GM19351 (cell line): ENCODE data around the gene PCDHGA3.
"Not testable (repeated sequence)": the region's sequence is repeated elsewhere in the genome, so short reads cannot be mapped to it uniquely, and the experiment has no call there.

ENCODE experiments used
- ATAC-seq: cut with Tn5 transposase; IDR thresholded peaks from one replicate; pipeline ENCODE4 v1.9.1; 2021; ENCODE audit warnings: mild to moderate bottlenecking, moderate library complexity; ENCODE audit not compliant: unreplicated experiment

The PCDHGA3 gene

DNA sequence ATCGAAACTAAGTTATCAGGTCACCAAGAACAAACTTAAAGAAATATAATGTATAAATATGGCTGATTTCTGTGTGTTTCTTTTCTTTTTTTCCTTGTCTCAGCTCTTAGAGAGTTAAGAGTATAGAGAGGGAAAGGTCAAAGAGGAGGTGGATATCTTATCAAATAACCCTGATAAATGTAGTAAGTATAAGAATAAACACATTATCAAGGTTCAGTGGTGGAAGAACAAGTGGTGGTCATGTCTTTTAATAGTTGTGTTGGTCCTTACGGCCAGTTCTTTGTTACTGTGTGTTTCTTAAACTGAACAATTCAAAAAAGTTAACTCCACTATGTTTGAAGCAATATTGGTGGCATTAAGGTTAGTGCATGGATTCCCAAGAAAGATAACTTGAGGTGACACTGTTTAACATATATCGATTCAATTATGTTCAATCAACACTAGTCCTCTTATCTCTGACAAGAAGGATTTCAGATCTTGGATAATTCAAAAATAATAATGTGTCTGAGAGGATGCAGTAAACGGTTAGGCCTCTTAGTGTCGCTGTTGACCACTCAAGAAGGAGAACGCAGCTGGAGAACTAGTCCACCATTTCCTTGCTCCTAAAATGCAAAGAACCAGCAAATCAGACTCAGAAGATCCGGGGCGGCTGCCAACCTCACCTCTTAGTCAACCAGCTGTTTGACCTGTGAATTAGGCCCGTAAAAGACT, at the start of gene PCDHGA3:
TSS of gene PCDHGA3 (plus strand) at position 588 of the 711 bp plus-strand sequence. CDS start 205 bp downstream, outside the sequence.
- no peak for ATAC-seq

DNA sequence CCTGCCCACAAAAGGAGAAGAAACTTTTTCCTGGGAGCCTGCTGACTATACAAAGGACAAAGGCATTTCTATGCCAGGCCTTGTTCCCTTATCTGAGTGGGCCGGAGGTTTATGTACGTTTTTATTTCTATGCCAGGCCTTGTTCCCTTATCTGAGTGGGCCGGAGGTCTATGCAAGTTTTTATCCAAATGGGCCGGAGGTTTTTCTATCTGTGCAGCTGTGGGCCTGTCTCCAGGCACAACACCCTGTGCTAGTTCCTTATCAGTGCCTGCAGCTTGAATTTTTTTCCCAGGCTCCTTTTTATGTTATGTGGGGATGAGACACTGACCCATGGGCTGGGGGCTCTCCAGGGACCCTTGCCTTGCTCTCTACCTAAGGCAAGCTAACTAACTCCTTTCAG, 45.3 kb upstream of the PCDHGA3 start:
- ATAC-seq = no peak

DNA sequence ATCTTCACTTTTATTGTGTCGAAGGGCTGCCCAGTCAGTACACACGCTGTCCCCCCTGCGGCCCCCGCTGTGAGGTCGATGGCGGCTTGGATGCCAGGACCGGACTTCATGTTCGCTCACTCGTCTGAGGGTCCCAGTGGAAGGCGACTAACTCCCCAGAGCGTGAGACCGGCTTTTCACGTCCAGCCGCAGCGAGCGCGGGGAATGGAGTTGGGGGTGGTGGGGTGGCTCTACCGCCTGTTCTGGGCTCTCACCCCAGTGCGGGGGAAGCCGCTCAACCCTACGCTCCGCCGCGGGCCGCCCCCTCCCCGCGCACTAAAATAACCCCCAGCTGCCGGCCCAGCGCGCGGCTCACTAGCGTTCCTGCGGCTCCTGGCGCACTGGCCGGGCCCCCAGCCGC, 39.9 kb upstream of the PCDHGA3 start, which contains the start of gene SLC25A2:
TSS of gene SLC25A2 (minus strand) at position 294 of the 400 bp plus-strand sequence. CDS start at position 110, 184 bp downstream.
- ATAC-seq = no peak

DNA sequence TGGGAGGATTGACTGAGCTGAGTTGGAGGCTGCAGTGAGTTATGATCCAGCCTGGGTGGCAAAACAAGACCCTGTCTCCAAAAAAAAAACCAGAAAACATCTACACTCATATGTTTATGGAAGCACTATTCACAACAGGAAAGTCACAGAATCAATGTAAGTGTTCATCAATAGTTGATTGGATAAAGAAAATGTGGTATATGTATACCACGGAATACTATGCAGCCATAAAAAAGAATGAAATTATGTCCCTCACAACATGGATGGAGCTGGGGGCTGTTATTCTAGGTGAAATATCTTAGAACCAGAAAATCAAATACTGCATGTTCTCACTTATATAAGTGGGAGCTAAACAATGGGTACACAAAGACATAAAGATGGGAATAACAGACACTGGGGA, 37.0 kb upstream of the PCDHGA3 start:
- no peak for ATAC-seq

DNA sequence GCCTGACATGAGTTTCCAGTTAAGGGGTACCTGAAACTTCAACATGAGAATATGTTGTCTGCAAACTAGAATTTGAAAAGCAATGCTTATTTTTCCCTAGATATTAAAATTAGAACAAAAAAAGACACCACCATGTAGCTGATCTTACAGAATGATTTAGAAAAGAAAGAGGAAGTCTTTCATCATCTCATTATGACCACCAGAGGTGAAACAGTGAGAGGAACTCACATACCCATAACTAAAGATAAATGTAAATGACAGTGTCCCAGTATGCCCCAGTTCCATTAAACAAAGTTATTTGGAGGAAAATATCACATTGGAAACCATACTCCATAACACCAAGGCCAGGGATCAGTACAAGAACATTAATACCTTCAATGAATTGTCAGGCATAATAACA, 29.9 kb upstream of the PCDHGA3 start:
- ATAC-seq = no peak

DNA sequence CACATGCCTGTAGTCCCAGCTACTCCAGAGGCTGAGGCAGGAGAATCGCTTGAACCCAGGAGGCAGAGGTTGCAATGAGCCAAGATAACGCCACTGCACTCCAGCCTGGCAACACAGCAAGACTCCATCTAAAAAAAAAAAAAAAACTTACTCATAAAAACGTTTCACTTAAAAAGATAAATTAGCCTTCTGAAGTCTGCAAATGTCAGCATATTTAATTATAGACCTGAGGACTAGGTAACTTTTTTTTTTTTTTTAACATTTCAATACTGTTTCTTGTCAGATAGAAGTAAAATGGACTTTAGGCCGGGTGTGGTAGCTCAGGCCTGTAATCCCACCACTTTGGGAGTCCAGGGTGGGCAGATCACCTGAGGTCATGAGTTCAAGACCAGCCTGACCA, 26.7 kb upstream of the PCDHGA3 start:
- not testable (repeated sequence) for ATAC-seq

DNA sequence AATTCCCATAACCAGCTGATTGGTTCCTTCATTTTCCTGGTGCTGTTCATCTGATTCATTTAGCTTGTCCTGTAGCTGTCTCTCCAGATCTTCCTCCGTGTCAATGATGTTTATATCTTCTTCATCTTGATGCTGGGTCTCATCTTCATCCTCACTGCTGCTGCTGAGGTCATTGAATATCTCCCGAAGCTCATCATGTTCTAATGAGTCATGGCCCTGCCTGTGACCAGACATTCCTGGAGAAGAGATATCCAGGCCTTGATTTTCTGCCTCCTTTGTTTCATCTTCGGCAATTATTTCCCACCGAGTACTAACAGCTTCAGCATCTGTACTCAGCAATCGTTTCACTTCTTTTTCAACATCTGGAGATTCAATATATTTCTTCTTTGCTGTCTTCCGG, 24.4 kb upstream of the PCDHGA3 start:
- ATAC-seq = no peak

DNA sequence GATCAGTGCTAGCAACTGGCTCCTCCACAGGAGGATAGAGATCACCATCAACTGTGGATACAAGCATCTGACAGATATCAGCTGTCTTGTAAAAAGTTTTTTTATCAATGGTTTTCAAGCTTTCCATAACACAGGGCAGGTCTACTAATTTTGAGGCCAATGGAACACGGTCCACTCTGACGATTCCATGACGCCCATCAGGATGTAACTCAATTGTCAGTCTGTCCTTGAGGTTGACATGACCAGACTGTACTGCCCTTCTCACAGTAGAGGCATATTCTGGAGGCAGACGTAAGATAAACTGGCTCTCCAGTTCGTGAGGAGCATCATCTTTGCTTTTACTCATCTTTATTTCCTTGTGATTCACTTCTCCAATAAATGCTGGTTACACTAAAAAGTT, 23.9 kb upstream of the PCDHGA3 start:
- ATAC-seq = no peak

DNA sequence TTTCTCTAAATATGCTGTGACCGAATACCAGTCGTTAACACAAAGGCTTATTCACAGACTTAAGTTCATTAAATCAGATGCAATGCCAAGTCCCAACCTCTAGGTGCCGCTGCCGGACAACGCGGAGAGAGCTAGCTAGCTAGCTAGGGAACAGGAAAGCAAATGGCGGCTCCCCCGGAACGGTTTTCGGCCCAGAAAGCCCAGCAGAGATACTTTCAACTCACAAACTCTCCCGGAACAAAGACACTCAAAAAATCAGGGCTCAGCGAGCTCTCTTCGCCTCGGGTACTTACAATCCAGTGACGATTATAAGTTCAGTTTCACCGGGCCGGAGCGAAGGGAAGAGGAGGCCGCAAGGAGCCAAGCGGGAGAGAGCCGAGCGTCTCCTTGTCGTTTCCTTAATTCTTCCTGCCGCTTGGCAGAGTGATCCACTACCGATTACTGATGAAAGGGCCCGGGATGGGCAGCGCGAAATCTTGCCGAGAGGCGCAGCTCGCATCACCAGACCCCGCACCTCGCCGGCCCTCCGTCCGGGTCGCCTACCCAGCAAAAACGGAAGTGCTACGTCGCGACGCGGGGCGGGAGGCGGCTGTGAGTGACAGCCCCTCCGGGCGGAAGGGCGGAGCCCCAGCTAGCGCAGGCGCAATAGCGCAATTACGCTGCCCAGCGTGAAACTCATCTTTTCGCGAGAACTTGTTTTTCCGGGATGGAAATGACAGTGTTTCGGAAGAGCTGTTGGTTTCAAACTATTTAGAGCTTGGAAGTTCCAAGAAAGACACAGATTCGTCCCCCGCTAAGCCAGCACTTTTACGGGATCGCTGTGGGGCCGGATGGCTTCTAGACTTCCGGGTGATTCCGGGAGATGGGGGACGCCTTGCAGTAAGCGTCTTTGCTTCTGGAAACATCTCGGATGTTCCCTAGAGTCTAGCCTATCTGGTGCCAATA, 23.1 kb upstream of the PCDHGA3 start, which contains the start of gene TAF7:
TSS of gene TAF7 (minus strand) at position 560 of the 945 bp plus-strand sequence. CDS start 740 bp downstream, outside the sequence.
- peak; percentile 89 for ATAC-seq

DNA sequence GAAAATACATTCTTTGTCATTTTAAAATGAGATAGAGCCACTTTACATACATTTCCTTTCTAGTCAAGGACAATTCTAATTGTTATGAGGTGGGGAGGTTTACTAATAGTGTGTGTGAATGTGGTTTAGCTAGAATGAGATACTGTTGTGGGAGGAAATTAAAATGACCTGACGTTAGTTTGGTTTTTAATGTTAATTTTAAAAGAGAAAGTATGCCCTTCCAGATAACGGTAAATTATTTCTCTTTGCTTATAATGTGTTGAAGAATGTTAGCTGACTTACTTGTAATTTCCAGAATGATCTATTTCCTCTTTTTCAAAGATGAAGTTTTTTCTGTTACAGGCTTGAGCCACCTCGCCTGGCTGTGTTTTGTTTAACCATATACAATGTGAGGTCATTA, 21.4 kb upstream of the PCDHGA3 start:
- no peak for ATAC-seq

DNA sequence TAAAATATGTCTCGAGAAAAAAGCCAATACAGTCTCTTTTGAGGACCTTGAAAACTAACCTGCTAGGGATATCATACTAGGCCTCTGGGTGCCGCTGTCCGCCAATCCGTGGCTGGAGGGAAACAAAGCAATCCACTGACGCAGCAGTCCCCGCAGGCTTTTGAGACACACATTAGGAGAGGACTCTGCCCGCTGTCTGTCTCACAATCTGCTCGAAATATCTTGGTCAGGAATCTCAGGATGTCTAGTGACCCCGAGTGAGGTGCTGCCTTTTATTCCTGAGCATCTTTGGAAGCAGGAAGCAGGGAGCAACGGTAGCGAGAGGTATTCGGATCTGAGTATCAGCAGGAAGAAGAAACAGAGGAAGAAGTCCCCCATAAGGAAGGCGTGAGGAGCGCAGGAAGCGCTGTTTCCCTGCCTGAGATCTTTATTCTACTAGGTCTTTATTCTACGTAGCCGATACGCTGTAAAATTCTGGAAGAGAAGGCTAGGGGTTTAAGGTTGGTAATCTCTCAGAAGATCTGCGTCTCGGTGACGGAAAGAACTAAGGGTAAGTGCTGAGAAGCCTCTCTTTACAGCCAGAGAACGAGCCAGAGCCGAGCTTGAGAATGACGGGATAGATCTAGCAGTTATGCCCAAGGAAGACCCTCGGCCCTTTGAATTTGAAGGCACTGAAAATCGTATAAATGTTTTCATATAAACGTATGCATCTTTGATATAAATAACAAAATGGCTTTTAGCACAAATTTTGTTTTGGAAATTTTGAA, 17.4 kb upstream of the PCDHGA3 start:
- ATAC-seq = peak; percentile 73

DNA sequence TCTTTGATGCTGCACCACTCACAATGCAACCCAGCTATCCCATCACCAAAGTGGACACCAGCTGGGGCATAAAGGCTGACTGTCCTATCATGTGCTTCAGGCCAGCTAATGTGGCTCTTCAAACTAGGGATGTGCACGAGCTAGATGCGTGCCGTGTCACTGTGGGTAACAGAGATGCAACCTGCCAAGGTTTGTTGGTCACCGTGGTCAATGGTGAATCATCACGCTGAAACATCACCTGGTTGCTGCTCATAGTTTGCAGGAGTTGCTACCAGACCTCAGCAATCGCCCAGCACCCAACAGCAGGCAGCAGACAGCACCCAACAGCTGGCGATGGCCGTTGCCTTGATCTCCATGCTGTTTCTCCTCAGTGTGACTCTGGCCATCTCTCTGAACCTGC, 15.4 kb upstream of the PCDHGA3 start:
- ATAC-seq = no peak

DNA sequence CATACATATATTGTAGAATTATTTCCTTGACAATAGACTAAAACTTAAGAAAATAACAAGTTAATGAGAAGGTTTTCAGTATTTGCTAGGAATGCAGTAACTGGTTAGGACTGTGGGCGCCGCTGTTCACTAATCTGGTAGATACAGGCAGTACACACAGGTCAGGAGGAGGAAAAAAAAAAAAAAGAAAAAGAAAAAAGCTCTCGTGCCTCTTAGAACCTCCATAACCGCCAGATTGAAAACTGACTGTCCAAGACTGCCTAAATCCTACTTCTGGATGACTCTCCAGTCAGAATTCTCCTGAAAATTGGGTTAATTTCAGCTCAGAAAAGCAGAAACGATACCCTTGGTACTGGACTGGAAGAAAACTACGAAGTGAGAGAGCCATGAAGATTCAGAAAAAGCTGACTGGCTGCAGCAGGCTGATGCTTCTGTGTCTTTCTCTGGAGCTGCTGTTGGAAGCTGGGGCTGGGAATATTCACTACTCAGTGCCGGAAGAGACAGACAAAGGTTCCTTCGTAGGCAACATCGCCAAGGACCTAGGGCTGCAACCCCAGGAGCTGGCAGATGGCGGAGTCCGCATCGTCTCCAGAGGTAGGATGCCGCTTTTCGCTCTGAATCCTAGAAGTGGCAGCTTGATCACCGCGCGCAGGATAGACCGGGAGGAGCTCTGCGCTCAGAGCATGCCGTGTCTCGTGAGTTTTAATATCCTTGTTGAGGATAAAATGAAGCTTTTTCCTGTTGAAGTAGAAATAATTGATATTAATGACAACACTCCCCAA, 13.1 kb upstream of the PCDHGA3 start, which contains the start of gene PCDHGA1:
TSS of gene PCDHGA1 (plus strand) at position 216 of the 782 bp plus-strand sequence.
- ATAC-seq = peak; percentile 68

DNA sequence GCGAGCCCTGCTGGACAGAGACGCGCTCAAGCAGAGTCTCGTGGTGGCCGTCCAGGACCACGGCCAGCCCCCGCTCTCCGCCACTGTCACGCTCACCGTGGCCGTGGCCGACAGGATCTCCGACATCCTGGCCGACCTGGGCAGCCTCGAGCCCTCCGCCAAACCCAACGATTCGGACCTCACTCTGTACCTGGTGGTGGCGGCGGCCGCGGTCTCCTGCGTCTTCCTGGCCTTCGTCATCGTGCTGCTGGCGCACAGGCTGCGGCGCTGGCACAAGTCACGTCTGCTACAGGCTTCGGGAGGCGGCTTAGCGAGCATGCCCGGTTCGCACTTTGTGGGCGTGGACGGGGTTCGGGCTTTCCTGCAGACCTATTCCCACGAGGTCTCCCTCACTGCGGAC, 11.1 kb upstream of the PCDHGA3 start:
- not testable (repeated sequence) for ATAC-seq

DNA sequence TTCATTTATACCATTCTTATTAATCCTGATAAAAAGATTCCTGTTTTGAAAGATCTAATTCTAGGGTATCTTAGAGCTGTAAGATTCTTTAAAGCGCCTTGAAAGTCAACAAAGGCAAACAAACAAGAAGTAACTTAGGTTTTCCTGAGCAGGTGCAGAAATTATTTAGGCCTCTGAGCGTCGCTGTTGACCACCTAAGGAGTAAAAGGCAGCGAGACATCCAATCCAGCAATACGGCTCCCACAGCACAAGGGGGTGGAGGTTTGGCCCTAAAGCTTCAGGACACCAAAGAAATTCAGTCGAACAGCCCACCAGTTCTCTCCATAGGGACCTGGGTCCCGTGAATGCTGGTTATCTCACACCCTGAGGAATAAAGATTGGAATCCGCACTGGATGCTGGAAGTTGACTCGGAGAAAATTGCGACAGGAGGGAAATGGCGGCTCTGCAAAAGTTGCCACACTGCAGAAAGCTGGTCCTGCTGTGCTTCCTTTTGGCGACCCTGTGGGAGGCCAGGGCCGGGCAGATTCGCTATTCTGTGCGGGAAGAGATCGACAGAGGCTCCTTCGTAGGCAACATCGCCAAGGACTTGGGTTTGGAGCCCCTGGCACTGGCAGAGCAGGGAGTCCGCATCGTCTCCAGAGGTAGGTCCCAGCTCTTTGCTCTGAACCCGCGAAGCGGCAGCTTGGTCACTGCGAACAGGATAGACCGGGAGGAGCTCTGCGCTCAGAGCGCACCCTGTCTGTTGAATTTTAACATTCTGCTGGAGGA, 4.9 kb upstream of the PCDHGA3 start, which contains the start of gene PCDHGA2:
TSS of gene PCDHGA2 (plus strand) at position 223 of the 769 bp plus-strand sequence.
- no peak for ATAC-seq

DNA sequence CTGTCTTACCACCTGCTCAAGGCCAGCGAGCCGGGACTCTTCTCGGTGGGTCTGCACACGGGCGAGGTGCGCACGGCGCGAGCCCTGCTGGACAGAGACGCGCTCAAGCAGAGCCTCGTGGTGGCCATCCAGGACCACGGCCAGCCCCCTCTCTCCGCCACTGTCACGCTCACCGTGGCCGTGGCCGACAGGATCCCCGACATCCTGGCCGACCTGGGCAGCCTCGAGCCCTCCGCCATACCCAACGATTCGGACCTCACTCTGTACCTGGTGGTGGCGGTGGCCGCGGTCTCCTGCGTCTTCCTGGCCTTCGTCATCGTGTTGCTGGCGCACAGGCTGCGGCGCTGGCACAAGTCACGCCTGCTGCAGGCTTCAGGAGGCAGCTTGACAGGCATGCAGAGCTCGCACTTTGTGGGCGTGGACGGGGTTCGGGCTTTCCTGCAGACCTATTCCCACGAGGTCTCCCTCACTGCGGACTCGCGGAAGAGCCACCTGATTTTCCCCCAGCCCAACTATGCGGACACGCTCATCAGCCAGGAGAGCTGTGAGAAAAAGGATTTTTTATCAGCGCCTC, 2.8 kb upstream of the PCDHGA3 start:
- ATAC-seq = not testable (repeated sequence)

DNA sequence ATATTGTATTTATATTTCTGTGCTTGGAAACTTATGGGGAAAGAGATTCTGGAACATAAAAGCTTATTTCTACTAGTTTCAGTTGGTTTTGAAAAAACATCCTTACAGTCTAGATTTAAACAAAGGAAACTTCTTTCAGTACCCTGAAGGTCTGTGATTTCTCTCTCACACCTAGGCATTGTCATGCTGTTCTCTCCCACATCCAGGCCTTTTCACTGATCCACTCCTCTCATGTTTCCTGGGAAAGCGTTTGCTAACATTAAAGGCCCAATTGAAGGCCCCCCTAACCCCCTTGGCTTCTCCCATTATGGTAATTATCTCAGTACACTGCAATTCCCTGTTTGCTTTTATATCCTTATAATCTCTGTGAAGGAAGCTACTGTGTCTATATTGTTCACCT, 856 bp upstream of the PCDHGA3 start:
- no peak for ATAC-seq

DNA sequence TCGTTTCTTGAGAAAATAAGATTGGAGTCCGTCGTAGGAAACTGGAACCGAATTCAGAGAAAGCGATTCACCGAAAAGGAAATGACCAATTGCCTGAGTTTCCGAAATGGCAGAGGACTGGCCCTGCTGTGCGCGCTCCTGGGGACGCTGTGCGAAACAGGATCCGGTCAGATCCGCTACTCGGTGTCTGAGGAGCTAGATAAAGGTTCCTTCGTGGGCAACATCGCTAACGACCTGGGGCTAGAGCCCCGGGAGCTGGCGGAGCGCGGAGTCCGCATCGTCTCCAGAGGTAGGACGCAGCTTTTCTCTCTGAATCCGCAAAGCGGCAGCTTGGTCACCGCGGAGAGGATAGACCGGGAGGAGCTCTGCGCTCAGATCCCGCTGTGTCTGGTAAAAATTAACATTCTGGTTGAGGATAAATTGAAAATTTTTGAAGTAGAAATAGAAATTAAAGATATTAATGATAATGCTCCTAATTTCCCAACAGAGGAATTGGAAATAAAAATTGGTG, 379 bp downstream of the PCDHGA3 start:
- ATAC-seq = no peak

DNA sequence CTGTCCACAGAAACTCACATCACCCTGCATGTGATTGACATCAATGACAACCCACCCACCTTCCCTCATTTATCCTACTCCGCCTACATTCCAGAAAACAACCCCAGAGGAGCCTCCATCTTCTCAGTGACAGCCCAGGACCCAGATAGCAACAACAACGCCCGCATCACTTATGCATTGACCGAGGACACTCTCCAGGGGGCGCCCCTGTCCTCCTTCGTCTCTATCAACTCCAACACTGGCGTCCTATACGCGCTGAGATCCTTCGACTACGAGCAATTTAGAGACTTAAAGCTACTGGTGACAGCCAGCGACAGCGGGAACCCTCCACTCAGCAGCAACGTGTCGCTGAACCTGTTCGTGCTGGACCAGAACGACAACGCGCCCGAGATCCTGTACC, 1.7 kb downstream of the PCDHGA3 start:
- no peak for ATAC-seq
